ENCODE results near the gene CELF4. TPM values are rescaled to one million over a fixed set of nuclear protein-coding genes. Genes with fewer than 3 reads are reported as not detected.

Gene CELF4
- polyA plus RNA-seq, 1 donor (not counting 4 experiments of a cell fraction or from before 2014, with no cell fraction given) = not detected

GRCh38 chr18:37451239-37451825, 114.3 kb downstream of the CELF4 start:
- H3K9ac ChIP-seq (ENCODE audit: control insufficient read depth, extremely low read depth, insufficient read depth, low read length) = no peak overlapping the region
- H3K27me3 ChIP-seq (ENCODE audit: control insufficient read depth, extremely low read depth, insufficient read depth, low read length) = no peaks in the 10 kb centered on the region
- no peaks in the 10 kb centered on the region for H3K36me3 ChIP-seq (ENCODE audit: control insufficient read depth in 2 of 2, extremely low read depth in 1 of 2, insufficient read depth in 2 of 2, low read length in 2 of 2)
- no peak overlapping the region for H3K4me3 ChIP-seq (ENCODE audit: control insufficient read depth in 2 of 3, extremely low read depth in 1 of 3, insufficient read depth in 2 of 3, low read depth in 1 of 3, low read length in 3 of 3)
- no peaks in the 10 kb centered on the region for H3K4me1 ChIP-seq (ENCODE audit: control insufficient read depth, extremely low read depth, insufficient read depth, low read length)
- TF ChIP-seq CTCF (optimal IDR thresholded peaks at IDR 0.05 in 1 of 3, IDR thresholded peaks at IDR 0.05 in 1 of 3, conservative IDR thresholded peaks at IDR 0.05 in 1 of 3; ENCODE audit: extremely low read depth in 1 of 3, insufficient read depth in 2 of 3, low read length in 3 of 3) = no peak
- no peak for TF ChIP-seq EZH2 (IDR thresholded peaks at IDR 0.05; ENCODE audit: low read length)
- no peaks in the 10 kb centered on the region for H3K9me1 ChIP-seq (ENCODE audit: control insufficient read depth, extremely low read depth, insufficient read depth, low read length)
- no peak overlapping the region for H3K27ac ChIP-seq (ENCODE audit: control insufficient read depth, insufficient read depth, low read length)
- dilution Hi-C loops (cut with MboI; ENCODE audit: extremely low pct_ligation_motif_present, low sequenced_read_pairs) = no loop called here
- H2AFZ ChIP-seq (ENCODE audit: control insufficient read depth, low read length) = no peak overlapping the region
- no peak for FAIRE-seq
- no peaks in the 10 kb centered on the region for H3K79me2 ChIP-seq (ENCODE audit: control insufficient read depth, insufficient read depth, low read length)
- no peak for DNase-seq (ENCODE audit: low read depth, low spot score)
- H3K4me2 ChIP-seq (ENCODE audit: control insufficient read depth, extremely low read depth, insufficient read depth, low read depth, low read length) = no peak overlapping the region
- no peaks in the 10 kb centered on the region for H3K9me3 ChIP-seq (ENCODE audit: control insufficient read depth, low read depth, low read length)
- no peaks in the 10 kb centered on the region for H4K20me1 ChIP-seq (ENCODE audit: control insufficient read depth, extremely low read depth, insufficient read depth, low read length)

- H3K36me3 ChIP-seq (ENCODE audit: control insufficient read depth in 2 of 2, extremely low read depth in 1 of 2, insufficient read depth in 2 of 2, low read length in 2 of 2) = no peaks in the 10 kb centered on the region
- no peak overlapping the region for H3K4me2 ChIP-seq (ENCODE audit: control insufficient read depth, extremely low read depth, insufficient read depth, low read depth, low read length)
- H3K79me2 ChIP-seq (ENCODE audit: control insufficient read depth, insufficient read depth, low read length) = no peaks in the 10 kb centered on the region
- no peak overlapping the region for H3K9ac ChIP-seq (ENCODE audit: control insufficient read depth, extremely low read depth, insufficient read depth, low read length)
- no peak overlapping the region for H3K27ac ChIP-seq (ENCODE audit: control insufficient read depth, insufficient read depth, low read length)
- no peak overlapping the region for H2AFZ ChIP-seq (ENCODE audit: control insufficient read depth, low read length)
- TF ChIP-seq CTCF (optimal IDR thresholded peaks at IDR 0.05 in 1 of 3, IDR thresholded peaks at IDR 0.05 in 1 of 3, conservative IDR thresholded peaks at IDR 0.05 in 1 of 3; ENCODE audit: extremely low read depth in 1 of 3, insufficient read depth in 2 of 3, low read length in 3 of 3) = no peak
- TF ChIP-seq EZH2 (IDR thresholded peaks at IDR 0.05; ENCODE audit: low read length) = no peak
- no peak for DNase-seq (ENCODE audit: low read depth, low spot score)
- H3K27me3 ChIP-seq (ENCODE audit: control insufficient read depth, extremely low read depth, insufficient read depth, low read length) = no peaks in the 10 kb centered on the region
- FAIRE-seq = no peak
- H3K4me1 ChIP-seq (ENCODE audit: control insufficient read depth, extremely low read depth, insufficient read depth, low read length) = no peaks in the 10 kb centered on the region
- dilution Hi-C loops (cut with MboI; ENCODE audit: extremely low pct_ligation_motif_present, low sequenced_read_pairs) = no loop called here
- no peaks in the 10 kb centered on the region for H3K9me1 ChIP-seq (ENCODE audit: control insufficient read depth, extremely low read depth, insufficient read depth, low read length)
- H3K9me3 ChIP-seq (ENCODE audit: control insufficient read depth, low read depth, low read length) = no peaks in the 10 kb centered on the region
- H3K4me3 ChIP-seq (ENCODE audit: control insufficient read depth in 2 of 3, extremely low read depth in 1 of 3, insufficient read depth in 2 of 3, low read depth in 1 of 3, low read length in 3 of 3) = no peak overlapping the region
- no peaks in the 10 kb centered on the region for H4K20me1 ChIP-seq (ENCODE audit: control insufficient read depth, extremely low read depth, insufficient read depth, low read length)
These were observed 115.0 kb downstream of the CELF4 start for GRCh38 chr18:37450434-37451132.

Measured in keratinocyte (primary cell).